Measurements from ENCODE around the gene SLC11A1. TPM values are rescaled to one million over a fixed set of nuclear protein-coding genes. Genes with fewer than 3 reads are reported as not detected.
A peak's percentile ranks its signal among the peaks of the same experiment; 100 is the strongest.

Gene SLC11A1
- total RNA-seq, 4 donors from 2014 or later = 19.0 to 213 (median 52.9) TPM

DNA sequence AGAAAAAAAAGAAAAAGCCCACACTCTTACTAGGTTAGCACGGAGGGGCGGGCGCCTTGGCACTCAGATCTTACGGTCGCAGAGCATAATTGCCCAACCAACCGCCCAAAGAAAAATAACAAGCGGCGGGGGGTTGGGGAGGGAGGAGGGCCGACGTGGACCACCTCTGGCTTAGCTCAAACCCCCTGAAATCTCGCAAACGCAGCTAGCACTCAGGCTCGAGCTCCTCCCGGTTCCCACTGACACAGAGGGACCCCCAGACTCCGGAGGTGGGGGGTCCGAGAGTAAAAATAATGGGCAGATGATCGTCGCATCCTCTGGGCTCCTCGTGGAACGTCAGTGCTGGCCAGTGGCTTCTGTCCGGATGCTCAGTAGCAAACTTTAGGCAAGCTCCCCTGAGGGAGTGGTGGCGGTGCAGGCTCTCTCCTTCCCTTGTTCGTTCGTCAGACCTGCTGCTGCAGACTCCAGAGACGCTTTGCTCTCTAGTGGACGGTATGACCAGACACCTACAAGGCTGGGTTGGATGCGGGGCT lies 13.4 kb upstream of the SLC11A1 start:
- Histone ChIP-seq H3K9me3 (peaks cover 0 to 7% (median 0%) of the 10 kb centered on the region in 4 donors), H3K27ac (peak overlapping the region in 3 of 4 donors; percentile 83 to 94 (median 91)), H3K27me3 (no peaks in the 10 kb centered on the region), H3K36me3 (no peaks in the 10 kb centered on the region), H3K4me3 (peak overlapping the region in 3 of 4 donors; percentile 46 to 64 (median 61)), H3K4me1 (peaks cover 0 to 28% (median 7%) of the 10 kb centered on the region in 4 donors)
- DNase-seq (ENCODE audit: low spot score in 2 of 2) = no peak
- no peak for TF ChIP-seq EP300 (IDR thresholded peaks at IDR 0.05)
- no peak for TF ChIP-seq POLR2A (IDR thresholded peaks at IDR 0.05)
- whole genome bisulfite sequencing, 2 donors = 24 to 43% methylated on average over 27 of the region's 27 CpGs

DNA sequence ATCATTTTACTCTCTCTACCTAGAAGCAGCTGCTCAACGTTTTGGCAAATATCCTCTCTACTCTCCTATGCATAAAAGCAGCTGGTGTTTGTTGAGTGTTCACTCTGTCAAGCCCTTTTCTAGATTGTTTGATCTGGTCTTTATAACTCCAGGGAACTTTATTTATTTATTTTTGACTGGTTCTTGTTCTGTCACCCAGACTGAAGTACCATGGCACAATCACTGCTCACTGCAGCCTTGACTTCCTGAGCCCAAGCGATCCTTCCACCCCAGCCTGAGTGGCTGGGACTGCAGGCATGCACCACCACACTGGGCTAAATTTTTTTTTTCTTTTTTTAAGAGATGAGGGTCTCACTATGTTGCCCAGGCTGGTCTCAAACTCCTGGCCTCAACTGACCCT lies 12.7 kb upstream of the SLC11A1 start:
- Histone ChIP-seq H3K27me3 (no peaks in the 10 kb centered on the region), H3K9me3 (peaks cover 0 to 7% (median 0%) of the 10 kb centered on the region in 4 donors), H3K36me3 (no peaks in the 10 kb centered on the region), H3K4me1 (peaks cover 0 to 28% (median 7%) of the 10 kb centered on the region in 4 donors), H3K27ac (peak overlapping the region in 3 of 4 donors; percentile 83 to 94 (median 91)), H3K4me3 (peak overlapping the region in 1 of 4 donors; percentile 61)
- WGBS, 2 donors = 57 to 60% methylated on average over 2 of the region's 2 CpGs
- TF ChIP-seq EP300 (IDR thresholded peaks at IDR 0.05) (no peak), POLR2A (IDR thresholded peaks at IDR 0.05) (no peak)
- TF ChIP-seq, protein P1, sequence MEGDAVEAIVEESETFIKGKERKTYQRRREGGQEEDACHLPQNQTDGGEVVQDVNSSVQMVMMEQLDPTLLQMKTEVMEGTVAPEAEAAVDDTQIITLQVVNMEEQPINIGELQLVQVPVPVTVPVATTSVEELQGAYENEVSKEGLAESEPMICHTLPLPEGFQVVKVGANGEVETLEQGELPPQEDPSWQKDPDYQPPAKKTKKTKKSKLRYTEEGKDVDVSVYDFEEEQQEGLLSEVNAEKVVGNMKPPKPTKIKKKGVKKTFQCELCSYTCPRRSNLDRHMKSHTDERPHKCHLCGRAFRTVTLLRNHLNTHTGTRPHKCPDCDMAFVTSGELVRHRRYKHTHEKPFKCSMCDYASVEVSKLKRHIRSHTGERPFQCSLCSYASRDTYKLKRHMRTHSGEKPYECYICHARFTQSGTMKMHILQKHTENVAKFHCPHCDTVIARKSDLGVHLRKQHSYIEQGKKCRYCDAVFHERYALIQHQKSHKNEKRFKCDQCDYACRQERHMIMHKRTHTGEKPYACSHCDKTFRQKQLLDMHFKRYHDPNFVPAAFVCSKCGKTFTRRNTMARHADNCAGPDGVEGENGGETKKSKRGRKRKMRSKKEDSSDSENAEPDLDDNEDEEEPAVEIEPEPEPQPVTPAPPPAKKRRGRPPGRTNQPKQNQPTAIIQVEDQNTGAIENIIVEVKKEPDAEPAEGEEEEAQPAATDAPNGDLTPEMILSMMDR (IDR thresholded peaks at IDR 0.05) = no peak
- no peak for DNase-seq (ENCODE audit: low spot score in 2 of 2)

DNA sequence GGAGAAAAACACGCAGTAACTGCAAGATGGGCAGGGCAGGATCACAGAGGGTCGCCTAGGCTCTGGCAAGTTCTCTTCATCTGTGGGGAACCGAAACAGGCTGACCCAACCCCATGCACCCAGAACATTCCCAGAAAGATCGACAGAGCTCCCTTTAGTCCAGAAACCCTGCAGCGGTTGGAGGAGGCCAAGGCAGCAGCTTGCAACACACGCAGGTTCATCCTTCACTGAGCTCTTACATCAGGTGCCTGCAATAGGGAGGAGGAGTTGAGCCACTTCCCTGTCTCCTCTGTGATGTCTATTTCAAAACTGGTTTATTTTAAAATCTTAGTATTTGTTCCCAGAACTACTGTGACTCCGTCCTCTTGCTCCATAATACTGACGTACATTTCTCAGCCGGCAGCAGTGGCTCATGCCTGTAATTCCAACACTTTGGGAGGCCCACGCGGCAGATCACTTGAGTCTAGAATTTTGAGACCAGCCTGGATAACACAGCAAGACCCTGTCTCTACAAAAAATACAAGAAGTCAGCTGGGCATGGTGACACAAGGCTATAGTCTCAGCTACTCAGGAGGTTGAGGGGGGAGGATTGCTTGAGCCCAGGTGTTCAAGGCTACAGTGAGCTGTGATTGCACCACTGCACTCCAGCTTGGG lies 11.5 kb upstream of the SLC11A1 start:
- Histone ChIP-seq H3K27ac (peak overlapping the region; percentile 27 to 94 (median 76)), H3K36me3 (no peaks in the 10 kb centered on the region), H3K9me3 (peaks cover 0 to 7% (median 0%) of the 10 kb centered on the region in 4 donors), H3K27me3 (no peaks in the 10 kb centered on the region), H3K4me3 (no peak overlapping the region), H3K4me1 (peaks cover 0 to 28% (median 7%) of the 10 kb centered on the region in 4 donors)
- WGBS, 2 donors = 59 to 61% methylated on average over 11 of the region's 11 CpGs
- DNase-seq (ENCODE audit: low spot score in 2 of 2) = peak in 1 of 2 donors; percentile 64
- TF ChIP-seq, protein P1 (IDR thresholded peaks at IDR 0.05) = no peak
- TF ChIP-seq POLR2A (IDR thresholded peaks at IDR 0.05) (no peak), EP300 (IDR thresholded peaks at IDR 0.05) (peak; percentile 78 to 88)

DNA sequence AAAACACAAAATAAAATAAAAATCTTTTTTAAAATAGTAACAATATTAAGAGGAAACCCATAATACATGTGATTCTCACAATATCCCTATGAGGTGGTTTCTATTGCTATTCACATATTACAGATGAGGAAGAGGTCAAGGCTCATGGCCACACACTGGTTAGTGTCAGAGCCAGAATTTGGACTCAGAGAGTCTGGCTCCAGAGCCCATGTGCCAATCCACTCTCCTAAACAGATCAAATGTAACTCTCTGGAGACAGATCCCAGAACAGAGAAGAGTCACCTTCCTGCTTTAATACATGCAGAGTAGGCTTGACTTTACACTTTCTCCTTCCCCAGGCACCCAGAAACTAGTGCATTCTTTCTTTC lies 10.1 kb upstream of the SLC11A1 start:
- no peak for DNase-seq (ENCODE audit: low spot score in 2 of 2)
- H3K36me3 ChIP-seq = no peaks in the 10 kb centered on the region
- peaks cover 0 to 2% (median 0%) of the 10 kb centered on the region in 4 donors for H3K9me3 ChIP-seq
- H3K27ac ChIP-seq = peak overlapping the region in 2 of 4 donors; percentile 81 to 91
- no peak overlapping the region for H3K4me3 ChIP-seq
- H3K4me1 ChIP-seq = peaks cover 0 to 28% (median 7%) of the 10 kb centered on the region in 4 donors
- H3K27me3 ChIP-seq = no peaks in the 10 kb centered on the region
- TF ChIP-seq EP300 (IDR thresholded peaks at IDR 0.05) (no peak), POLR2A (IDR thresholded peaks at IDR 0.05) (no peak)
- TF ChIP-seq, protein P1 (IDR thresholded peaks at IDR 0.05) = no peak

DNA sequence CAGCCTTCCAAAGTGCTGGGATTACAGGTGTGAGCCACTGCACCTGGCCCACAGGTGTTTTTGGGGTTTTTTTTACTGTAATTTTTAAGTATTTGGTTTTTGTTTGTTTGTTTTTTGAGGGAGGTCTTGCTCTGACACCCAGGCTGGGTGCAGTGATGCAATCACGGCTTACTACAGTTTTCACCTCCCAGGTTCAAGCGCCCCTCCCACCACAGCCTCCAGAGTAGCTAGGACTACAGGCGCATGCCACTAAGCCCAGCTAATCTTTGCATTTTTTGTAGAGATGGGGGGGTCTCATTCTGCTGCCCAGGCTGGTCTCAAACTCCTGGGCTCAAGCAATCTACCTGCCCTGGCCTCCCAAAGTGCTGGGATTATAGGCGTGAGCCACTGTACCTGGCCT lies 7.3 kb upstream of the SLC11A1 start:
- no peak overlapping the region for H3K4me3 ChIP-seq
- DNase-seq (ENCODE audit: low spot score in 2 of 2) = no peak
- no peaks in the 10 kb centered on the region for H3K9me3 ChIP-seq
- no peak overlapping the region for H3K27ac ChIP-seq
- 70 to 82% methylated on average over 4 of the region's 4 CpGs for WGBS, 2 donors
- no peaks in the 10 kb centered on the region for H3K27me3 ChIP-seq
- H3K36me3 ChIP-seq = no peaks in the 10 kb centered on the region
- H3K4me1 ChIP-seq = peaks cover 0 to 6% (median 2%) of the 10 kb centered on the region in 4 donors
- TF ChIP-seq EP300 (IDR thresholded peaks at IDR 0.05) (no peak), POLR2A (IDR thresholded peaks at IDR 0.05) (no peak)
- TF ChIP-seq, protein P1 (IDR thresholded peaks at IDR 0.05) = no peak

Measured in tibial nerve (tissue), 4 donors.